ENCODE data around the gene TEKT1. TPM values are rescaled to one million over a fixed set of nuclear protein-coding genes. Genes with fewer than 3 reads are reported as not detected.

TEKT1 gene
- total RNA-seq, 4 donors from 2014 or later = 0.12 to 2.4 TPM; not detected in 2

- Histone ChIP-seq H3K9me3 (no peaks in the 10 kb centered on the region), H3K4me1 (no peaks in the 10 kb centered on the region), H3K4me3 (no peak overlapping the region), H3K27ac (no peak overlapping the region), H3K36me3 (no peaks in the 10 kb centered on the region), H3K27me3 (no peaks in the 10 kb centered on the region)
- DNase-seq = no peak
- TF ChIP-seq CTCF (IDR thresholded peaks at IDR 0.05) (no peak), POLR2A (IDR thresholded peaks at IDR 0.05) (no peak)
- intact Hi-C loops (cut with DNase I; ENCODE audit: low total_unique reads) = no loop called here
These were observed 35.3 kb downstream of the TEKT1 start for GRCh38 chr17:6796017-6796886.

- Histone ChIP-seq H3K36me3 (no peaks in the 10 kb centered on the region), H3K4me1 (no peaks in the 10 kb centered on the region), H3K4me3 (no peak overlapping the region), H3K9me3 (no peaks in the 10 kb centered on the region), H3K27me3 (no peaks in the 10 kb centered on the region), H3K27ac (no peak overlapping the region)
- TF ChIP-seq POLR2A (IDR thresholded peaks at IDR 0.05) (no peak), CTCF (IDR thresholded peaks at IDR 0.05) (no peak)
- intact Hi-C loops (cut with DNase I; ENCODE audit: low total_unique reads) = no loop called here
- no peak for DNase-seq
These were observed 37.6 kb downstream of the TEKT1 start for GRCh38 chr17:6793748-6794493.

GRCh38 chr17:6789146-6789545 is 42.4 kb downstream of the TEKT1 start:
- no peak for DNase-seq
- no peak overlapping the region for H3K27ac ChIP-seq
- no peak overlapping the region for H3K4me3 ChIP-seq
- H3K9me3 ChIP-seq = no peaks in the 10 kb centered on the region
- H3K36me3 ChIP-seq = no peaks in the 10 kb centered on the region
- intact Hi-C loops (cut with DNase I; ENCODE audit: low total_unique reads) = no loop called here
- TF ChIP-seq CTCF (IDR thresholded peaks at IDR 0.05) (no peak), POLR2A (IDR thresholded peaks at IDR 0.05) (no peak)
- no peaks in the 10 kb centered on the region for H3K27me3 ChIP-seq
- no peaks in the 10 kb centered on the region for H3K4me1 ChIP-seq

- Histone ChIP-seq H3K9me3 (no peaks in the 10 kb centered on the region), H3K27me3 (no peaks in the 10 kb centered on the region), H3K4me1 (no peaks in the 10 kb centered on the region), H3K36me3 (no peaks in the 10 kb centered on the region), H3K4me3 (no peak overlapping the region), H3K27ac (no peak overlapping the region)
- TF ChIP-seq CTCF (IDR thresholded peaks at IDR 0.05) (no peak), POLR2A (IDR thresholded peaks at IDR 0.05) (no peak)
- DNase-seq = no peak
- intact Hi-C loops (cut with DNase I; ENCODE audit: low total_unique reads) = no loop called here
These were observed 44.3 kb downstream of the TEKT1 start for GRCh38 chr17:6787081-6787693.

GRCh38 chr17:6786618-6787017 is 44.9 kb downstream of the TEKT1 start:
- no peaks in the 10 kb centered on the region for H3K36me3 ChIP-seq
- TF ChIP-seq CTCF (IDR thresholded peaks at IDR 0.05) (no peak), POLR2A (IDR thresholded peaks at IDR 0.05) (no peak)
- no peak overlapping the region for H3K4me3 ChIP-seq
- intact Hi-C loops (cut with DNase I; ENCODE audit: low total_unique reads) = no loop called here
- no peaks in the 10 kb centered on the region for H3K27me3 ChIP-seq
- H3K27ac ChIP-seq = no peak overlapping the region
- no peaks in the 10 kb centered on the region for H3K9me3 ChIP-seq
- no peaks in the 10 kb centered on the region for H3K4me1 ChIP-seq
- DNase-seq = no peak

Measured in uterus (tissue), 4 donors.